ENCODE data around the gene ZCCHC24.

The ZCCHC24 gene

DNA sequence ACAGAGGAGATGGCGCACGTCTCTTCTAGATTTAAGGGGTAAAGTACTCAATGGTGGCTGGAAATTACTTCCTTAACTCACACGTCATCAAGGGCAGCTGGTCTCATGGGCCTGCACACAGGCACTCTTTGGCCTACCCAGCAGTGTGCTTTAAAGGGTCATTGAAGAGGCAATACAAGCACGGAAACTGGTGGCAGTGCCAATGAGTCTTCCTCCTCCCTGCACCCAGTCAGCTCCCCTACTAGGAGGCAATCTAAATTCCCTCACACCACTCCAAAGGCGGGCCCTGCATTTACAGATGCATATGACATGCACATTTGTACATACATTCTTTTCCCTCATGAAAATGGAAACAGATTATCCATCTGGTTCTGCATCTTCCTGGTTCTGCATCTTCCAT is 50.8 kb downstream of the ZCCHC24 start:
- no peak for DNase-seq

DNA sequence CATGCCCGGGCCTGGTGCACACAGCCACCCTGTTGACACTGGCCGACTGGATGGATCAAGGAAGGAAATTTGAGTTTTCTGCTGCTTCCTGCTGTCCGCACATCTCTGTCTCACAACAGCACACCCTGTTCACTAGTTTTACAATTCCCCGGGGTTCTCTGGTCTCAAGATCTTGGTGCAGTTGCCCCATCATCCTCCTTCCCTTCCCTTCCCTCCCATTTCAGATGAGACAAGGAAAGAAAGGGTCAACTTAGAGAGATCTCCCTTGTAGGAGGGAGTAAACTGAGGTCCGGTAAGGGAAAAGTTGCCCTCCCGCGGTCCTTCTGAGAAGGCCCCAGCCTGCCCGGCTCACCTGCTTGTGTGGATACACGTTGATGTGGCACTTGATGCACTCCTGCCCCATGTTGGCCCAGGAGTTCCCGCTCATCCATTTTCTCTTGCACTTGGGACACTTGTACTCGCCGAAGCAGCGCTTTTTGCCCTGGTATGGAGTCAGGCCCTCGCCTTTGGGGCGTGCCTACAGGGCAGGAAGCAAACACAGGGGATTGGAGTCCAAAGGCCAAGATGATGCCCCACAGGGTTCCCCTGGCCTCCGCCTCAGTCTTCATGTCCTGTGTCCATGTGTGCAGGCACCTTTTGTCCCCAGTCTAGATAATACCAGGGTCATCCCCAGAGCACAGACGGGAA is 51.4 kb downstream of the ZCCHC24 start:
- DNase-seq = no peak

DNA sequence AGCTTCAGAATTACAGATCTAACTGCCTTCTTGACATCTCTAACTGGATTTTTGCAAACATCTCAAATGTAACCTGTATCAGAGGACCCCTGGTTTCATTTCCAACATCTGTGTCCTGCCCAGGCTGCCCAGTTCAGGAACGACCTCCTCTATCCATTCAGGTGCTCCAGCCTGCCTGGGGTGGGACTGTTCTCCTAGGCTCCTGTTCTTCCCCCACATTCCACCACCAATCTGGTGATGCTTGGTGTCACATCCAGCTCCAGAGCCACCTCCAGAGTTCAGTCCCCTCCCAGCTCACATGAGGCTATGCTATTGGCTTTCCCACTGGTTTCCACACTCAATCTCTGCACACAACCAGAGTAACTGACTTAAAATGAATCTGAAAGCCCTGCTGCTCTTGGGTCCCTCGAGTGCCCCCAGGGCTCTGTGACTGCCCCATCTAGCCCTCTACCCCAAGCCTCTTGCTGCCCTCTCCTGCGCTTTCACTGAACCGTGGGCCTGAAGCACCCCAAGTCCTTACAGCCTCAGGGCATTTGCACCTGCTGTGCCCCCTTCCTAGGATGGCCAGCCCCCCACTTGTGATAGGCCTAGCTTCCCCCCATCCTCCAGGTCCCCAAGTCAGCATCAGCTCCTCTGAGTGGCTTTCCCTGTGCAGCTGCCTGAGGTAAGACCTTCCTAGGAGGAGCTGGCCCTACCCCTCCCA is 52.1 kb downstream of the ZCCHC24 start:
- no peak for DNase-seq

DNA sequence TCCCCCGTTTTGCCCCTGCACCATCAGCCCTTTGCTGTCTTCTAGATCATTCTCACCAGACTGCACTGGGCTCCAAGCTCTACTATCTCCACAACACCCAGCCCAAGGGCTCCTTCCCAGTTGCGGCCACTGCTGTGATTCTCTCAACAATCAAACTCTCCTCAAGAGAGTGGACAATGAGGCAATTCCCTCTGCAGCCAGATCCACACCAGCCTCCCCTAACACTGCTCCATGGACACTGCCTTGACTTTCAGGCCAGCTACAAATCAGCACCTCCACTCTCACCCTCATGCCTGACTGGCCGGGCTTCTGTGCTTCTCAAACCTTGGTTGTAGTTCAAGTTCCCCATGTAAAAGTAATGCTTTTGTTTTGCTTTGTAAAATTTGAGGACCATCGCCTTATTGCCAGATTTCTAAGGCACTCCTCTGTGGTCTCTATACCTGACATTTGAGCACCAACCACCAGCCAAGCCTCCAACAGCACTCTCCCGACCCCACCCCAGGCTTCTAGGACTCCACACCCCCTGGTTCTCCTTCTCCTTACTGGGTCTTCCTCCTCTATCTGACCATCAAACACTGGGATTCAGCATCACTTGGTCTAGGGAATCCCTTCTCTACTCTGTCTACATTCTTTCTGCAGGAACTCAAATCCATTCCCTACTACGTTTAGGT is 52.8 kb downstream of the ZCCHC24 start:
- no peak for DNase-seq

DNA sequence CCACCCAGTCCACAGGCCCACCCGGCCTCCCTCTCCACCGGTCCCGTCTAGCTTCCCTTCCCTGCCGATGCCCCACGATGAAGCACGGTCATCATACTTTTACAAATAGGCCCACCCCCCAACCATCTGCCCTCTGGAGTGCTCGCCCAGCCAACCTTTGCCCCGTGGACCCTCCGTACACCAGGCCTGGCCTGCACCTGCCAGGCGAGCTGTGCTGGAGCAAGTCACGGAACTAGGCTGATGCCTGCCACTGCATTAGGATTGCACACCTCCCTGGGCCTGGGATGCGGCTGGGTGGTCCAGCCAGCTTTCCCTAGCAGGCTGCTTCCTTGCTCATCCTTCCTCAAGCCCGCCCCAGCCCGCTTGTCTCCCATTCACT is 53.4 kb downstream of the ZCCHC24 start:
- no peak for DNase-seq

DNA sequence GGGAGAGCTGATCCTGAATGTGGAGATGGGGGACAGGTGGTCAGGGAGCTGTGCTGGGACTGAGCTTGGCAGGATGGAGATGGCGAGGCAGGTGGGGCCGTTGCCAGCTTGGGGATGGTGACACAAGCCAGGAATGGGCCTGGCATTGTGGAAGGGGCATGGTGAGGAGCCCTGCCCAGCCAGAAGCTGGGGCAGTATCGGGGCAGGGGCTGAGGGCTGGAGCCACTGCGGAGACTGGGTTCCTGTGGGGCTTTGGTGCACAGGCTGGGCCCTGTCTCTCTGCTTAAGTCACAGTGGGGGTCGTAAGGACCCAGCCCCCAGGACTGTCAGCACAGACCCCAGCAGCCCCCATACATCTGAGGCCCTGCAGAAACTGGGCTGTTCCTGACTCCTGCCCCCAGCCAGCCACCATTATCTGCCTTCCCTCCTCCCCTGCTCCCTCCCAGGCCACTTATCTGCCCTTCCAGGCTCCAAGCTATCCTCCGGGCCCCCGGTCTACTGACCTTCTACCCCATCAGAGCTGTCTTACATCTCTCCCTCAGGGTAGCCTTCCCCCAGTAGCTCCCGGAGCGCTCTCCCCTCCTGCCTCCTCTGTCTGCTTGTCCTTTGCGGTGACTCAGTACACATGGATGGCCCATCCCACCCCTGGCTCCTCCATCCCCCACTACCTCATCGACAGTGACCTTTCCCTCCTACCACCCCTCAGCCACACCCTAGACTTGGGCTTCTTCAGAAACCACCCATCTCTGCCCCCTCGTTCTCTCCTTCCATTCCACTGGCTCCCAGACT is 54.0 kb downstream of the ZCCHC24 start:
- no peak for DNase-seq

DNA sequence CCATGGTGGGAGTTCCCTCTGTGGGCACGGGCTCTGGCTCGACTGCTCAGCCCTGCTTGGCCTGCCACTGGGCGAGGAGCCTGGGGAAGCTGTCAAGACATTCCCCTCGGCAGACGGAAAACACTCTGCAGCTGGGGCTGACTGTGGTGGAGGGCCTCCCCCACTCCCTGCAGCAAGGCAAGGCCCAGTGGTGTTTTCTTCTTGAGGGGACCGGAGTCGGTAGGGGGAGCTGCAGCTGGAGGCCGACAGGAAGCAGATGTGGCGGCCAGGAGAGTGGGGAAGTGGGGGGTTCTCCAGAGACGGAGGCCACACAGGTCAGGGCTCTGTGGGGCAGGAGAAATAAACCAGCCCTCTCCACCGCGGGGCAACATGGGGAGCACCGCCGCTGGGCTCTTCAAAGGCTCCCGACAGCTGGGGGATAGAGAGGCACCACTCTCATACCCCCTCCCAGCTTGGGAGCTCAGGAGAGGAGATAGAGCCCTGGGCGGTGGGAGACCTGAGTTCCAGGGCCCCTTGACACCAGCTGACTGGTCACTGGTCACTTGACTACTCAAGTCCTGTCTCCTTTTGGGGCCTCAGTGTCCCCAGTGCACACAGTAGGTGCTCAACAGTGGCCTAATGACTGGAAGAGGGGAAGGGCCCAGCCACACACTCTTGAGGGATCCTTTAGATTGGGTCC is 54.7 kb downstream of the ZCCHC24 start:
- no peak for DNase-seq

DNA sequence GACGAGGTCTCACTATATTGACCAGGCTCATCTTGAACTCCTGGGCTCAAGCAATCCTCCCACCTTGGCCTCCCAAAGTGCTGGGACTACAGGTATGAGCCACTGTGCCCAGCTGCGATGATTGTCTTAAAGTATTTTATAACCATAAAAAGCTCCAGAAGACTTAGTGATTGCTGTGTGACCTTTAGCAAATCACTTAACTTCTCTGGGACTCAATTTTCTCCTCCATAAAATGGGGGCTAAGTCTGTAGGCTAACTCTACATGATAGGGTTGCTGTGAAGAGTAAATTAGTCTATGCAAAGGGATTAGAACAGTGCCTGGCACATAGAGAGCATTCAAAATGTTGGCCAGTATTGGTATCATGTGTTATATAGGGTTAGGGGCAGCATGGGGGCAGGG is 55.4 kb downstream of the ZCCHC24 start:
- no peak for DNase-seq

DNA sequence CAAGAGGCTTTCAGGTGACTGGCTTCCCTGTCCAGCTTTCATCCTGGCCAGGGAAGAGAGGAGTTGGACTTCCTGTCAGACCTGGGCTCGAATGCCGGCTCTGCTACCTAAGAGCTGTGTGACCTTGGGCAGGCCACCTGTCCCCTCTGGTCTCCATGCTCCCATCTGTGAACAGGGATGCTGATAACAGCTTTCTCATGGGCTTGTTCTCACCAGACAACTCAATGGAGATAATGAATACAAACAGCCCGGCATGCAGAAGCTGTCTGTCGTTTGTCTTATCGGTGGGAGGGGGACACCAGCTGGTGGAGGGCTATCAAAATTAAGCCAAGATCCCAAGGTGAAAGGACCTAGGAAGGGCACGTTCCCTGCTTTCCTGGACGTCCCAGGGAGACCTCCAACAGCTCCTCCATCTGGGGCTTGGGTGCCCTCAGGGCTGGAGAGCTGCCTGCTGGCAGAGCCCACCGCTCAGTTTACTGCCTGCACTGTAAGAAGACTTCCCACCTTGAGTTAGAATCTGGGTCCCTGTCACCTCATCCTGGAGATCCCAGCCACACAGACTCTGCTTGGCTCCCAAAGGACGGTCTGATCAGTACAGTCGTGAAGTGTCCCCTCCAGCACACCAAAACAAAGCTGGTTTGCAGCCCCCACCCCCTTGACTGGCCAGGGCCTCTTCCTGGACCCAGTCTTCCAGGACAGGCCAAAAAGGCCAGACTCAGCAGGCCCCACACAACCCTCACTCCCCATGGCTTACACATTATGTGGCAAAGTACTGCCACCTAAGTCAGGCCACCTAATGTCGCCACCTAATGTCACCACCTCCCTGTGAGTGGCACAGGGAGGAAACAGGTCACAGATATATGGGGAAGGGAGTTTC is 57.2 kb downstream of the ZCCHC24 start:
- DNase-seq = no peak

DNA sequence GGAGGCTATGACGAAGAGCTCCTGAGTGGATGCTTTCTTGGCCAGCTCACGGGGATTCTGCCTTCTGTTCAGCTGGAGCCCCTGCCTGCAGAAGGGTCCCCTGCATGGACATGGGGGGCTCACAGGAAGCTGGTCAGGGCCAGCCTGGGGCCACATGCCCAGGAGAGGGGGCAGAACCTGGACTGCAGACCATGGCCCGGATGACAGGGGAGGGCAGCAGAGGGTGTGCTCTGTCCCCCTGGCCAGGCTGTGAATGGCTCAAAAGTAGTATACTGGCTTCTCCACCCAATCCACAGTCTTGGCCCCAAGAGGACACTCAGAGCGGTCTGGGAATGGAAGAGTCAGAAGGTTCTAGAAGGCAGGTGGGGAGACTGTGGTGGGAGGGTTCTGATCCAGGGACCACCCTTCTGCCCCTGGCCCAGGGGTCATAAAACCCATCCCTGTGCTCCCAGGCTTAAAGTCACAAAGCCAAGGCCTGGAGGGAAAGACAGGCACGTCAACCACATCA is 57.9 kb downstream of the ZCCHC24 start:
- no peak for DNase-seq

DNA sequence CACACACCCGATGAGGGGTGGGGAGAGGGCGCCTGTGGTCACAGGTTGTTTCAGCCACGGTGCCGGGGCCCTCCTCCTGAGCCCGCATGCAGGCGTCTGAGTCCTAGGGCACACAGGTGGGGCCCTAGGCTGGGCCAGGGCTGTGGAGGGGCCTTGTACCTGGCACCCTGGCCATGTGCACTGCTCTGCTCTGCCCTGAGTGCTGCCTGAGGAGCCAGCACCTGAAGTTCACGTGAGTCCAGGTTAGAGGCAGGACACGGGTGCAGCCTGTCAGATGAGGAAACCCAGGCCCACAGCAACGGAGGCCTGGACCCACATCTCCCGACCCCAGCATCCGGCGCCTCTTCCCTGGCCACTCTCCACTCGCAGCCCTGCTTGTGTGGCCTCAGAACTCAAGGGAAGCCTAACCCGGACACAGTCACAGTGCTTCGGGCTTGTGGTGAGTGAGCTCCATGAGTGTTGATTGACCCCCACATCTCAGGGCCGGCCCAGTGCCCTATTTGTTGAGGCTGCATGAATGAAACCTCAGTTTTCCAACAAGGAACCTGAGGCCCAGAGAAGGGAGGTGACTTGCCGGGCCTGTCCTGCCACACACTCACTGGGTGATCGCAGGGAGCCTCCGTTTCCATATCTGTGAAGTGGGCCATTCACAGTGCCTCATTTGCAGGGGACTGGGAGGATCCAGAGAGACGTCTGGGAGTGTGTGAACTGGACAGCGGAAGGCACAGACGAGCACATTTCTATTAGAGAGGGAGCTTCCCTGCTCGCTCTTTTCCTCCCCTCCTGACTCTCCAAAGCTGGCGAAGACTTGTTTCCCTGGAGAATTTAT is 58.6 kb downstream of the ZCCHC24 start:
- DNase-seq = no peak

DNA sequence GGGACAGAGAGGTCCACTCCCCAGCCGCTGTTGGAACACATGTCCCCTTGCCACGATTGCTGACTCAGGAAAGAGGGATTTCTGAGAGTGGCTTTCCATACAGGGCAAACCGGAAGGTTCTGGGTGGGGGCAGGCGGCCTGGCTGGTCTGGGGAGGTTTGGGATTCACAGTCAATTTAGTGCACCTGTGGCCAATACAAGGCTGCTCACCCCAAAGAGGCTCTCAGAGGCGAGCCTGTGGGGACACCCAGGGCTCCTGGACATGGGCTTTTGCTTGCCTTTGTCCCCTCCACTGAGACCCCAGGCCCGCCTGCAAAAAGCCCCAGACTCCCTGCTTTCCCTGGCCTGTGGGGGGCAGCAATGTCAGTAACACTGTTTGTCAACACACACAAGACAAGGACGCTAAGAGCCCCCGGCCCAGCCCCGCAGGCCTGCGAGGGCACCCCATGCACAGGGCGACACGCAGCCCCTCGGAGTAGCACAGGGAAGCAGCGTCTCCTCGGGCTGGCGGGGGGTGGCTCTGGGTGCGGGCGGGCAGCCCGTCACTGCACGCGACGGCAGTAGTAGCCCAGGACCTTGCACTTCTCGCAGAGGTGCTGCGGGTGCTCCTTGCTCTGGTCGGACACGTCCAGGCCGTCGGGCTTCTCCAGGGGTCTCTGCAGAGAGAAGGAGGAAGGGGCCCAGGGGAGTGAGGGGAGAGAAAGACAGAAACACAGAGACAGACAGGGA is 59.5 kb downstream of the ZCCHC24 start:
- DNase-seq = no peak

DNA sequence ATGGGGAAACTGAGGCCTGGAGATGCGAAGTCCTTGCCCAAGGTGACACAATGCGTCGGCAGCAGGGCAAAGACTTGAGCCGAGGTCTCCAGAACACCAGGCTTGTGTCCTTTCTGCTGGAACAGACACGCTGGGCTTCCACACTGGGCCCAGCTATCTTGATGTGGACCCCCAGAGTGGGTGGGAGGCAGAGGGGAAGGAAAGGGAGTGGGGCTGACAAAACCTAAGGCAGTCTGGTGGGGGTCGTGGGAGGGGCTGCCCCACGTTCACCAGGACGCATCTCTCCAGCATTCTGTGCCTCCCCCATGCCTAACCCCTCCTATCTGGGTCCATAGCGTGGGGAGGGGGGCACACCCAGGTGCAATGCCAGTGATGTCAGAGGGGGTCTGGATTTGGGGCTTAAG is 60.0 kb downstream of the ZCCHC24 start:
- no peak for DNase-seq

DNA sequence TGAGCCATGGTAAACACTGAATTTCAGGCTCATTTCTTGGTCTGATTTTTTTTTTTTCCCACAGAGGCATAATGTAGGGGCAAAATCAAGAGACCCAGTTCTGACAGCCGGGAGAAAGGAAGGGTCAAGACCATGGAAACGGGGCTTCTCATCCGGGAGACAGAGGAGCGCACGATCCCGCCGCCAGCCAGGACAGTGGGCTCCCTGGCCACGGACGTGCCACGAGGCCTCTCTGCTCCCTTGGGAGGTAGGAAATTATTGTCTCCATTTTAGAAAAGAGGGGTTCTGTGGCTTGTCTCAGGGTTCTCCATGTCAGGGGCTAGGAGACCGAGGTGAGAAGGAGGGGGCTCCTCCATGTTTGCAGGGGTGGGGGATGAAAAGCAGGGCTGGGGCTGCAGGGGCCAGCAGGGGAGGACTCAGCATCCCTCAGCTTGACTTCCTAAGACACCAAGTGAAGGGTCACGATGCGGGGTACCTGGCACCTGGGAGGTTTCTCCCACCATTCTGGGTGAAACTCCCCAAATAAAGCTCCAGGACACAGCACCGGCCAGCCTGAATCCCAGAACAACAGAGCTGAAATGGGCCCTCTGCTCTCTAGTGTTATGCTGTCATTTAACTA is 60.5 kb downstream of the ZCCHC24 start:
- DNase-seq = no peak

DNA sequence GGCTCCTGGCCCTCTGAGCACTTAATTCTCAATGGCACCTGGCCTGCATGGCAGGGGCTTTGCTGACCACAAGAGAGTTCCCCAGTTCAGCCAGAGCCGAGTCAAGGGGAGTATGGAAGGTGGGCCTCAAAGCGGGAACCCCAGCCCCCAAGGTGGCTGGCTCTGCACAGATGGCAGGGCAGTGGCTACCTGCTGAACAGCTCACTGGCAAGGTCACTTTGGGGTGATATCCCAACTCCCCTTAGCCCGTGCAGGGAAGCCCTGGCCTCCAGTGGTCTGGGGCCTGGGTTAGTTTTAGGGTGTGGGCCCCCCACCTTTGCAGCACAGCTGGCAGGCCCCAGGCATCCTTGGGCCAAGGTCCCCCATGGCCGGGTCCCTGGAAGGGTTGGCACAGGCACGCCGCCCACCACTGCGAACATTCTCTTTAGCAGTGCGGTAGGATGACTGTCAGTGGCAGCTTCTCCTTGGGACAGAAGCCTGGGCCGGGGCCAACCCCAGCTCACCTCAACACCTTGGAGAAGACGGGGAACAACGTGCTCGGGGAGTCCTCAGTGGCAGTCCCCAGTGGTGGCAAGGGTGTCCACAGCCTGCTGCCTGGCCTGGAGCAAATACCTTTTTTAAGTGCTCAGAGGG is 61.3 kb downstream of the ZCCHC24 start:
- no peak for DNase-seq

DNA sequence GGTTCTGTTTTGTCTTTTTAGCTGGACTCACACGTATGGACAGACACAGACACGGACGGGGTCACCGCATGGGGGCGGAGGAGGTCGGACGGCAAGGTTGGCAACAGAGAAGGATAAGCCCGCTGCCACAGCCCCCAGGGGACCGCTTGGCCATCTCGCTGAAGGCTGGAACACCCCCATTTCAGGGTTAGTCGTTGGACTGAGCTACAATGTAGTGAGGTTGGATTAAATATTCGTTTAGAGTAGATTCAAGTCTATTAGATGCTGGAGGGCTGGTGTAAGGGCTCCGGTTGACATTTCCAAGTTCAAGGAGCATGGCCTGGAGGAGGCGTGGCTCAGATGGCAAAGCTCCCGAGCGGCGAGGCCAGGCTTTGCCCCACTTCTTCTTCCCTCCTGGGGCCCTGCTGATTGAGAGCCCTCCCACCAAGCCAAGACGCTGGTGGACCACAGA is 62.9 kb downstream of the ZCCHC24 start:
- no peak for DNase-seq

DNA sequence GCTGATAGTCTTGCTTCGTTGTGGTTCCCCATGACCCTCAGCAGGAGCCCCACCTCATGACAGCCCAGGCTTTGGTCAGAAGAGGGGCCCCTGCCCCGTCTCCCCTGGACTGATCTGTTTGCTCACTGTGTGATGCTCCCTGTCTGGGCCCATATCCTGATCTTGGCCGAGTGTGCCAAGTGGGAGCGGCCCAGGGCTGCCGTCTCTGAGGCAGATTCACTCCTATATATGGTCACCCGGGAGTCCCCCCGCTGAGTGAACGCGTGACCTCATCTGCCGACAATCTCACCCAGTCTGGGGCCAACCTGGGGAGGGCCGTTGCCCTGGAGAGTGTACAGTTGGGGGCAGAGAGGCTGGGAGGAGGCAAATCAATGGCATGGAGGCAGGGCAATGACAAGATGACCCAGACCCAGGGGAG is 63.6 kb downstream of the ZCCHC24 start:
- DNase-seq = no peak

DNA sequence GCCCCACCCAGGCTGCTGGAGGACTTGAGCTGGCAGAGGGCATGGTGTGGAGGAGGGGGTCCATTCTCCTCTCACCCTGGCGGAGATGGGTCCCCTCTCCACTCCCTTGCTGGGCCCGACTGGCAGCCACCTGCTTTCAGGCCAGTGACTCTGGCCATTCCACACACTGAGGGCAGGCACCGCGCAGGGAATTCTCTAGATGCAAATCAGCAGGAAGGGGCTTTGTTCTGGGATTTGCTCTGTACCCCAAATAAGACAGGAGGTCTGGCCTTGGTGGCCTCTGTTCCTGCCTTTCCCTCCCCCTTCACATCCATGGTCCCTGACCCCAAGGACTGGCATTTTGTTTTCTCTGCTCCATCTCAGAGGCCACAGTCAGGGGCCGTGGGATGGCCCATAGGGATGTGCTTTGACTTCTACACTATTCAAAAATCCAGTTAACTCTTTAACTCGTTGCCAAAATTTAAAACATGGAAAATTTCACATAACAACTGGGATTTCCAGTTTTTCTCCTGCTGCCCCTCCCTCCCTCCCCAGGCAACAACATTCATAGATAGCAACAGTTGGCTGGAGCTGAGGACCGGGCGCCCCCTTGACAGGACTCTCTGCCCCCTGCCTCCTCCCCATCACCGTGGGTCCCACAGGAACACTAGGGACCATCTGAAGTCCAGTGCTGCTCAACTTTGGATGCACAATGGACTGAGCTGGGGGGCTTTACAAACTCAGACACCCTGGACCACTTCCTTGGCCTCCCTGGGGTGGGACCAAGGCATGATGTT is 64.3 kb downstream of the ZCCHC24 start:
- no peak for DNase-seq
